ENCODE data around the gene SDR42E1.

SDR42E1 gene

GRCh38 chr16:81946206-81946605 is 65.1 kb downstream of the SDR42E1 start:
- no peak for TF ChIP-seq EZH2phosphoT487 (IDR thresholded peaks at IDR 0.05; ENCODE audit: borderline replicate concordance)
- TF ChIP-seq, protein P1, sequence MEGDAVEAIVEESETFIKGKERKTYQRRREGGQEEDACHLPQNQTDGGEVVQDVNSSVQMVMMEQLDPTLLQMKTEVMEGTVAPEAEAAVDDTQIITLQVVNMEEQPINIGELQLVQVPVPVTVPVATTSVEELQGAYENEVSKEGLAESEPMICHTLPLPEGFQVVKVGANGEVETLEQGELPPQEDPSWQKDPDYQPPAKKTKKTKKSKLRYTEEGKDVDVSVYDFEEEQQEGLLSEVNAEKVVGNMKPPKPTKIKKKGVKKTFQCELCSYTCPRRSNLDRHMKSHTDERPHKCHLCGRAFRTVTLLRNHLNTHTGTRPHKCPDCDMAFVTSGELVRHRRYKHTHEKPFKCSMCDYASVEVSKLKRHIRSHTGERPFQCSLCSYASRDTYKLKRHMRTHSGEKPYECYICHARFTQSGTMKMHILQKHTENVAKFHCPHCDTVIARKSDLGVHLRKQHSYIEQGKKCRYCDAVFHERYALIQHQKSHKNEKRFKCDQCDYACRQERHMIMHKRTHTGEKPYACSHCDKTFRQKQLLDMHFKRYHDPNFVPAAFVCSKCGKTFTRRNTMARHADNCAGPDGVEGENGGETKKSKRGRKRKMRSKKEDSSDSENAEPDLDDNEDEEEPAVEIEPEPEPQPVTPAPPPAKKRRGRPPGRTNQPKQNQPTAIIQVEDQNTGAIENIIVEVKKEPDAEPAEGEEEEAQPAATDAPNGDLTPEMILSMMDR (conservative IDR thresholded peaks at IDR 0.05; ENCODE audit: low read length) = no peak
- H3K9me2 ChIP-seq (replicated peaks; ENCODE audit: low read depth, low read length) = no peaks in the 10 kb centered on the region
- H3K9me3 ChIP-seq (ENCODE audit: insufficient read depth, low read depth, low read length) = no peaks in the 10 kb centered on the region
- H3K79me2 ChIP-seq (ENCODE audit: insufficient read depth, low read length) = no peaks in the 10 kb centered on the region
- peaks cover 14% of the 10 kb centered on the region for H3K36me3 ChIP-seq (ENCODE audit: insufficient read depth, low read length)
- H2AFZ ChIP-seq (ENCODE audit: low read length) = no peak overlapping the region
- no peaks in the 10 kb centered on the region for H3K27me3 ChIP-seq (ENCODE audit: insufficient read depth, low read length, poor library complexity, severe bottlenecking)
- H3K4me3 ChIP-seq (ENCODE audit: low read length, poor library complexity, severe bottlenecking) = no peak overlapping the region
- H3K9ac ChIP-seq (ENCODE audit: low read depth, low read length, poor library complexity, severe bottlenecking) = no peak overlapping the region
- no peaks in the 10 kb centered on the region for H3K4me1 ChIP-seq (ENCODE audit: insufficient read depth, low read length, poor library complexity, severe bottlenecking)
- no peaks in the 10 kb centered on the region for H3F3A ChIP-seq (ENCODE audit: low read depth)
- H4K20me1 ChIP-seq (ENCODE audit: insufficient read depth, low read length, poor library complexity, severe bottlenecking) = no peaks in the 10 kb centered on the region
- H3K4me2 ChIP-seq (ENCODE audit: low read depth, low read length, poor library complexity, severe bottlenecking) = no peak overlapping the region

DNA sequence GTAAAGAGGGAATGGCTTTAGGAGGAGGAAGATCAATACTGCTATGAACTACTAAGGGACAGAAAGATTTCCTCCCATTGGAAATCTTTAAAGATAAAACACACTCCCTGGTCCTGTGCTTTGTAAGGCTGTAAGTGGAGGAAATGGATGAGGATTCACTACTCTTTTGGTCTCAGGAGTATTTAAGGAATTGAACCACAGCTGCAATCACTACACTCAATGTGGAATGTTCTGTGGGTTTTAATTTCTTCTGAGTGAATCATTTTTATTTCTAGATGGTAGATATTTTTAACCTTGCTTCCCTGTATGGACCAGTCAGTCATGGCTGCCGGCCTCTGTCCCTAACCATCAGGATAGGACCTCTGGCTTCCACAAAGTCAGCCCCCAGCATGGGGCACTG is 65.6 kb downstream of the SDR42E1 start:
- H3K9me3 ChIP-seq (ENCODE audit: insufficient read depth, low read depth, low read length) = no peaks in the 10 kb centered on the region
- no peaks in the 10 kb centered on the region for H3K9me2 ChIP-seq (replicated peaks; ENCODE audit: low read depth, low read length)
- no peaks in the 10 kb centered on the region for H3K79me2 ChIP-seq (ENCODE audit: insufficient read depth, low read length)
- no peaks in the 10 kb centered on the region for H3K4me1 ChIP-seq (ENCODE audit: insufficient read depth, low read length, poor library complexity, severe bottlenecking)
- no peaks in the 10 kb centered on the region for H3F3A ChIP-seq (ENCODE audit: low read depth)
- no peak overlapping the region for H3K4me2 ChIP-seq (ENCODE audit: low read depth, low read length, poor library complexity, severe bottlenecking)
- H2AFZ ChIP-seq (ENCODE audit: low read length) = no peak overlapping the region
- H3K36me3 ChIP-seq (ENCODE audit: insufficient read depth, low read length) = peaks cover 14% of the 10 kb centered on the region
- H4K20me1 ChIP-seq (ENCODE audit: insufficient read depth, low read length, poor library complexity, severe bottlenecking) = no peaks in the 10 kb centered on the region
- TF ChIP-seq, protein P1 (conservative IDR thresholded peaks at IDR 0.05; ENCODE audit: low read length) = no peak
- no peak for TF ChIP-seq EZH2phosphoT487 (IDR thresholded peaks at IDR 0.05; ENCODE audit: borderline replicate concordance)
- no peak overlapping the region for H3K4me3 ChIP-seq (ENCODE audit: low read length, poor library complexity, severe bottlenecking)
- H3K27me3 ChIP-seq (ENCODE audit: insufficient read depth, low read length, poor library complexity, severe bottlenecking) = no peaks in the 10 kb centered on the region
- H3K9ac ChIP-seq (ENCODE audit: low read depth, low read length, poor library complexity, severe bottlenecking) = no peak overlapping the region

DNA sequence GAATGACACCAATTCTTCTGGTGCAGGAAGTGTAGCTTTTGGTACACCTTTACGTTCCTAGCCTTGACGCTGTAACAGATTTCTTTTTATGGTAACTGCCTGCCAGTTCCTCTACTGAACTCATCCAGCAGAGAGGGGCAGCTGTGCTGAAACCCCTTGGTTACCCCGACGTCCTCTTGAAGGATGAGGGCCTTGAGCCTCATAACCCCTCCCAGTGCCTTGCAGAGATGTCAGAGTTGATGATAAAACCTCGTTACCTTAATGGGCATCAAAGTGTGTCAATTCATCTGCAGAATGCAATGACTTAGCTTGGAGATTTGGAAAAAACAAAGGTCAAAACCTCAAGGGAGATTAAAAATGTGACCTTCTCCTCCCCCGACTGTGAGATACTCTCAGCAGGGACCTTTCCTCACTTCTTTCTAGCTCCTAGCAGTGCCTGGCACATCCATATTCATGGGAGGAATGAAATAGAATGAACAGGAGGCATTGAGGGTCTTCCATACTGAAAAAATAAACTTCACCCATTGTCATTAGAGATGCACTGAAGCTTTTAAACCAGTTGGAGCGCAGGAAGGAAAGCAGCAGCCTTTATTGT is 69.2 kb downstream of the SDR42E1 start:
- no peak overlapping the region for H3K4me2 ChIP-seq (ENCODE audit: low read depth, low read length, poor library complexity, severe bottlenecking)
- H2AFZ ChIP-seq (ENCODE audit: low read length) = no peak overlapping the region
- no peaks in the 10 kb centered on the region for H3K9me3 ChIP-seq (ENCODE audit: insufficient read depth, low read depth, low read length)
- H3K27me3 ChIP-seq (ENCODE audit: insufficient read depth, low read length, poor library complexity, severe bottlenecking) = no peaks in the 10 kb centered on the region
- H3K9ac ChIP-seq (ENCODE audit: low read depth, low read length, poor library complexity, severe bottlenecking) = no peak overlapping the region
- TF ChIP-seq, protein P1 (conservative IDR thresholded peaks at IDR 0.05; ENCODE audit: low read length) = no peak
- no peak for TF ChIP-seq EZH2phosphoT487 (IDR thresholded peaks at IDR 0.05; ENCODE audit: borderline replicate concordance)
- H3F3A ChIP-seq (ENCODE audit: low read depth) = no peaks in the 10 kb centered on the region
- H3K36me3 ChIP-seq (ENCODE audit: insufficient read depth, low read length) = peaks cover 15% of the 10 kb centered on the region; the same call in 1 of the 2 replicates
- no peak overlapping the region for H3K4me3 ChIP-seq (ENCODE audit: low read length, poor library complexity, severe bottlenecking)
- H3K4me1 ChIP-seq (ENCODE audit: insufficient read depth, low read length, poor library complexity, severe bottlenecking) = no peaks in the 10 kb centered on the region
- no peaks in the 10 kb centered on the region for H3K9me2 ChIP-seq (replicated peaks; ENCODE audit: low read depth, low read length)
- no peaks in the 10 kb centered on the region for H4K20me1 ChIP-seq (ENCODE audit: insufficient read depth, low read length, poor library complexity, severe bottlenecking)
- no peaks in the 10 kb centered on the region for H3K79me2 ChIP-seq (ENCODE audit: insufficient read depth, low read length)
